Caco-2 (cell line): Measurements from ENCODE around the gene BOLL. TPM values are rescaled to one million over a fixed set of nuclear protein-coding genes. Genes with fewer than 3 reads are reported as not detected.
"Not testable (repeated sequence)": the region's sequence is repeated elsewhere in the genome, so short reads cannot be mapped to it uniquely, and the experiment has no call there.

Experiments used
- BruUV-seq: library from RNA; stranded (reverse); fragments of 400-500 nt; replicated peaks from 2 replicates; lab custom pipeline; 2021; lab: Mats Ljungman, UMichigan
- CTCF ChIA-PET: fragments of 300-600 bp; sonication (Branson Sonifier 250); formaldehyde crosslinking; loops from one replicate; lab custom pipeline; 2022; ENCODE audit warnings: antibody characterized with exemption; lab: Charles Lee
- POLR2A ChIA-PET: fragments of 300-600 bp; sonication (Branson Sonifier 250); formaldehyde crosslinking; loops from one replicate; lab custom pipeline; 2022; ENCODE audit warnings: antibody characterized with exemption; lab: Charles Lee
- DNase-seq, 2 experiments: peaks; one replicate each; pipeline versions ENCODE4 v3.0.0 to v3.0.0-alpha.2; 2020 to 2022
- H3K27me3 ChIP-seq: replicated peaks from 2 replicates; pipeline ENCODE4 v1.6.0; 2011; ENCODE audit warnings: low read length; ENCODE audit not compliant: control insufficient read depth, insufficient read depth
- H3K36me3 ChIP-seq: 2 replicates; pipeline ENCODE4 v1.5.1; 2011; ENCODE audit warnings: low read length; ENCODE audit not compliant: control insufficient read depth, insufficient read depth
- H3K4me1 ChIP-seq: fragments of 250-450 bp; sonication (Bioruptor Pico); 2 replicates; pipeline ENCODE4 v1.5.1; 2020; ENCODE audit warnings: mild to moderate bottlenecking
- H3K4me3 ChIP-seq: 2 replicates; pipeline ENCODE4 v1.5.1; 2011; ENCODE audit warnings: low read depth, mild to moderate bottlenecking, control low read depth, low read length
- H3K9me3 ChIP-seq: fragments of 250-450 bp; sonication (Bioruptor Pico); 2 replicates; pipeline ENCODE4 v1.5.1; 2020; ENCODE audit warnings: mild to moderate bottlenecking, moderate library complexity
- H3K27ac Mint-ChIP-seq: one replicate; pipeline ENCODE4 v1.8.0; 2022; ENCODE audit warnings: mixed read lengths; ENCODE audit not compliant: unreplicated experiment
- H3K27me3 Mint-ChIP-seq: one replicate; pipeline ENCODE4 v1.8.0; 2022; ENCODE audit warnings: mixed read lengths; ENCODE audit not compliant: insufficient read depth, unreplicated experiment
- H3K36me3 Mint-ChIP-seq: one replicate; pipeline ENCODE4 v1.8.0; 2022; ENCODE audit warnings: mild to moderate bottlenecking, mixed read lengths; ENCODE audit not compliant: insufficient read depth, unreplicated experiment
- H3K4me1 Mint-ChIP-seq: one replicate; pipeline ENCODE4 v1.8.0; 2022; ENCODE audit warnings: low read depth, mixed read lengths; ENCODE audit not compliant: unreplicated experiment
- H3K4me3 Mint-ChIP-seq: one replicate; pipeline ENCODE4 v1.8.0; 2022; ENCODE audit warnings: mild to moderate bottlenecking, moderate library complexity, mixed read lengths; ENCODE audit not compliant: unreplicated experiment
- H3K9me3 Mint-ChIP-seq: one replicate; pipeline ENCODE4 v1.8.0; 2022; ENCODE audit warnings: mixed read lengths; ENCODE audit not compliant: unreplicated experiment
- intact Hi-C: fragments of 100-400 bp; cut with micrococcal nuclease; formaldehyde crosslinking; loops from one replicate; pipeline ENCODE4 v1.10.0; 2022; ENCODE audit not compliant: unreplicated experiment
- total RNA-seq: library from RNA; stranded (reverse); gene quantifications from 2 replicates; pipeline ENCODE4 v1.2.3, GENCODE V29; 2022
- TF ChIP-seq, protein P1 (sequence below), 2 experiments: fragments of 200-600 bp in 1 of 2; IDR thresholded peaks; 1 replicate in 1 of 2; 2 replicates in 1 of 2; pipeline versions ENCODE4 v1.5.1 to v1.8.0; 2011 to 2022; ENCODE audit warnings: antibody characterized with exemption in 1 of 2, control low read depth in 1 of 2, inconsistent platforms in 1 of 2, low read depth in 1 of 2, low read length in 1 of 2, mild to moderate bottlenecking in 1 of 2, moderate library complexity in 1 of 2; ENCODE audit not compliant: insufficient read depth in 1 of 2, severe bottlenecking in 1 of 2, unreplicated experiment in 1 of 2

Gene BOLL
- total RNA-seq, 1 experiment from 2014 or later, result not detected

DNA sequence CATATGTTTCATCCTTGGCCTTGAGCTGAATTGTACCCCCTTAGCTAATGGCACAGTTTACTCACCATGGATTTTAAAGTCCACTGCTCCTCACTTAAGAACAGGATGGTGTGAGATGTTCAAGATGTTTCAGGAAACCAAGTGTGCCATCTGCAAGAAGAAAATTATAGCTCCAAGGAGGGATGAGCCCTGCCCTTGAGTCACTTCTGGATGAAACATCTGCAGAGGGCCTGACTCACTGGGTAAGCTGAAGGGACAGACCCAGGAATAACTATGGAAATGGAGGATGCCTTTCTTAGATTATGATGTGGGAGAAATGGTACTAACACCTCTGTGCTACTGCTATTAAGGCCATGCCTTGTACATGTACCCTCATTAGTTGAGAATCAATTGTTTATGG lies 73.5 kb downstream of the BOLL start:
- TF ChIP-seq, protein P1, sequence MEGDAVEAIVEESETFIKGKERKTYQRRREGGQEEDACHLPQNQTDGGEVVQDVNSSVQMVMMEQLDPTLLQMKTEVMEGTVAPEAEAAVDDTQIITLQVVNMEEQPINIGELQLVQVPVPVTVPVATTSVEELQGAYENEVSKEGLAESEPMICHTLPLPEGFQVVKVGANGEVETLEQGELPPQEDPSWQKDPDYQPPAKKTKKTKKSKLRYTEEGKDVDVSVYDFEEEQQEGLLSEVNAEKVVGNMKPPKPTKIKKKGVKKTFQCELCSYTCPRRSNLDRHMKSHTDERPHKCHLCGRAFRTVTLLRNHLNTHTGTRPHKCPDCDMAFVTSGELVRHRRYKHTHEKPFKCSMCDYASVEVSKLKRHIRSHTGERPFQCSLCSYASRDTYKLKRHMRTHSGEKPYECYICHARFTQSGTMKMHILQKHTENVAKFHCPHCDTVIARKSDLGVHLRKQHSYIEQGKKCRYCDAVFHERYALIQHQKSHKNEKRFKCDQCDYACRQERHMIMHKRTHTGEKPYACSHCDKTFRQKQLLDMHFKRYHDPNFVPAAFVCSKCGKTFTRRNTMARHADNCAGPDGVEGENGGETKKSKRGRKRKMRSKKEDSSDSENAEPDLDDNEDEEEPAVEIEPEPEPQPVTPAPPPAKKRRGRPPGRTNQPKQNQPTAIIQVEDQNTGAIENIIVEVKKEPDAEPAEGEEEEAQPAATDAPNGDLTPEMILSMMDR (IDR thresholded peaks at IDR 0.05; ENCODE audit: insufficient read depth in 1 of 2, low read depth in 1 of 2, low read length in 1 of 2, severe bottlenecking in 1 of 2, unreplicated experiment in 1 of 2), result no peak
- intact Hi-C loops, result no loop called here
- no peak overlapping the region for H3K4me3 Mint-ChIP-seq
- H3K9me3 ChIP-seq, result peaks cover 4% of the 10 kb centered on the region; the same call in 1 of the 2 replicates
- H3K27me3 Mint-ChIP-seq, result no peaks in the 10 kb centered on the region
- no peak for DNase-seq
- H3K4me1 Mint-ChIP-seq, result peaks cover 5% of the 10 kb centered on the region
- ChIA-PET POLR2A (no interaction called here), CTCF (no interaction called here)
- H3K27me3 ChIP-seq, result no peaks in the 10 kb centered on the region
- H3K4me1 ChIP-seq, result peaks cover 5% of the 10 kb centered on the region
- no peaks in the 10 kb centered on the region; the same call in 1 of the 2 replicates for H3K36me3 ChIP-seq
- H3K4me3 ChIP-seq, result no peak overlapping the region
- H3K27ac Mint-ChIP-seq, result no peak overlapping the region
- peaks cover 21% of the 10 kb centered on the region for H3K36me3 Mint-ChIP-seq
- no TSS peak for BruUV-seq
- no peaks in the 10 kb centered on the region for H3K9me3 Mint-ChIP-seq

DNA sequence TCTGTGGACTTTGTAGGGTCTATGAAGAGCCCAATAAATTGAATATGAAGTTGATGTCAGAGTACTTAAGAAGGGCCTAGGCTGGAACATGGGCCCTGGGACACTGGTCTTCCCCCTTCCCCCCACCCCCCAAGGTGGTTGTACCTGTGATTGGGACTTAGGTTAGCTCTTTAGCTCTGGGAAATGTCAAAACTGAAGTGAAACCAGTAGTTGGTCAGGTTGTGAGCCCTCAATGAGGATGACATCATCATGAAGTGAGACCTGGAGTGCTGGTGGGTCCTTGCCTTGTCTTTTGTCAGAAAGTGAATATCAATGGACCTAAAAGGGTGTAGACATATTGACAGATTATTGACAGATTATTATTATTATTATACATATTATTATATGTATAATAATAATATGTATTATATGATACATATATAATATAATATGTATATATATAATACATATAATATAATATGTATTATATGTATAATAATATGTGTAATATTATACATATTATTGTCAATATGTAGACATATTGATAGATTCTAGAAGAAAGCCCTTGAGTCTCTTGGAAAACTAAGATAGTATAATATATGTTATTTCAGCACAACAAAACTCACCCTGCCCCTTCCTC lies 74.6 kb downstream of the BOLL start:
- no peak for DNase-seq
- Histone ChIP-seq H3K36me3 (no peaks in the 10 kb centered on the region; the same call in 1 of the 2 replicates), H3K27me3 (no peaks in the 10 kb centered on the region), H3K4me3 (no peak overlapping the region), H3K4me1 (peaks cover 5% of the 10 kb centered on the region), H3K9me3 (no peaks in the 10 kb centered on the region)
- Mint-ChIP-seq H3K9me3 (no peaks in the 10 kb centered on the region), H3K27ac (no peak overlapping the region), H3K4me3 (no peak overlapping the region), H3K4me1 (peaks cover 5% of the 10 kb centered on the region), H3K27me3 (no peaks in the 10 kb centered on the region), H3K36me3 (peaks cover 21% of the 10 kb centered on the region)
- BruUV-seq, result no TSS peak
- CTCF ChIA-PET, result no interaction called here
- POLR2A ChIA-PET, result no interaction called here
- intact Hi-C loops, result no loop called here
- TF ChIP-seq, protein P1 (IDR thresholded peaks at IDR 0.05; ENCODE audit: insufficient read depth in 1 of 2, low read depth in 1 of 2, low read length in 1 of 2, severe bottlenecking in 1 of 2, unreplicated experiment in 1 of 2), result no peak

DNA sequence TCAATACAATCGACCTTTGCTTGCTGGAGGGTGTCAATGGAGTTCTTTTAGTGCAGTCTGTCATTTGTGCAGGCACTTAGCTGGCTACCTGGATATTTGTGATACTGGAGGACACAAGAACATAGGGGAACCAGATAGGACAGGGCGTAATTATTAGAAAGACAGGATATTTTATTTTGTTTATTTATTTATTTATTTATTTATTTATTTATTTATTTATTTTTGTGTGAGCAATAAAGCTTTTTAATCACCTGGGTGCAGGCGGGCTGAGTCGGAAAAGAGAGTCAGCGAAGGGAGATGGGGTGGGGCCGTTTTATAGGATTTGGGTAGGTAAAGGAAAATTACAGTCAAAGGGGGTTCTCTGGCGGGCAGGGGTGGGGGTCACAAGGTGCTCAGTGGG lies 76.0 kb downstream of the BOLL start:
- H3K9me3 Mint-ChIP-seq, DNase-seq, CTCF ChIA-PET, H3K27me3 ChIP-seq, H3K4me1 ChIP-seq, H3K4me3 Mint-ChIP-seq, POLR2A ChIA-PET, H3K27ac Mint-ChIP-seq, H3K9me3 ChIP-seq, H3K36me3 ChIP-seq, BruUV-seq, H3K4me3 ChIP-seq, H3K27me3 Mint-ChIP-seq: not testable (repeated sequence)
- Mint-ChIP-seq H3K4me1 (peaks cover 12% of the 10 kb centered on the region), H3K36me3 (peaks cover 23% of the 10 kb centered on the region)
- intact Hi-C loops, result loop anchor here (5.0 to 10.0 kb wide), 4 partner anchors 192 to 588 kb away; partner anchors contain the start of genes COQ10B, HSPE1 and MOB4
